GM13976 (cell line): ENCODE measurements around the gene ZBTB47.

Experiments used
- DNase-seq: peaks from one replicate; pipeline ENCODE4 v3.0.0; 2012; ENCODE audit warnings: low spot score
- CTCF ChIP-seq: IDR thresholded peaks from 2 replicates; pipeline ENCODE4 v1.5.1; 2012; ENCODE audit warnings: borderline replicate concordance, mild to moderate bottlenecking; ENCODE audit not compliant: insufficient read depth; ENCODE audit errors: extremely low read depth, missing control alignments, control extremely low read depth
- in situ Hi-C: fragments of 300-500 bp; cut with MboI; formaldehyde crosslinking; loops from one replicate; pipeline ENCODE4 v1.12.0; 2022; ENCODE audit warnings: low sequenced_read_pairs, mixed read lengths, inconsistent platforms; ENCODE audit not compliant: unreplicated experiment

The ZBTB47 gene

GRCh38 chr3:42688487-42689420, 35.3 kb downstream of the ZBTB47 start:
- no peak for DNase-seq
- TF ChIP-seq CTCF, result no peak
- in situ Hi-C loops, result no loop called here

GRCh38 chr3:42689421-42690014, 36.0 kb downstream of the ZBTB47 start:
- no peak for TF ChIP-seq CTCF
- no peak for DNase-seq
- in situ Hi-C loops, result no loop called here

GRCh38 chr3:42690191-42690590, 36.7 kb downstream of the ZBTB47 start:
- TF ChIP-seq CTCF, result no peak
- no peak for DNase-seq

GRCh38 chr3:42690766-42691680, 37.5 kb downstream of the ZBTB47 start:
- TF ChIP-seq CTCF, result no peak
- in situ Hi-C loops, result no loop called here

More at GRCh38 chr3:42690191-42690590, 36.7 kb downstream of the ZBTB47 start:
- in situ Hi-C loops, result no loop called here

GRCh38 chr3:42691816-42692666, 38.5 kb downstream of the ZBTB47 start:
- peak; percentile 29 for DNase-seq
- in situ Hi-C loops, result no loop called here
- no peak for TF ChIP-seq CTCF

More at GRCh38 chr3:42690766-42691680, 37.5 kb downstream of the ZBTB47 start:
- no peak for DNase-seq
